Gastroesophageal sphincter (tissue), 4 donors: ENCODE results near the gene COQ8B. TPM values are rescaled to one million over a fixed set of nuclear protein-coding genes. Genes with fewer than 3 reads are reported as not detected.

Experiments used
- ATAC-seq: fragments of 150-250 bp; one replicate; pipeline ENCODE4 v1.9.1; 2016; ENCODE audit warnings: mild to moderate bottlenecking, moderate library complexity
- H3K27ac ChIP-seq, 4 donors: fragments of 200-600 bp; sonication (generic) in 3 of 4; 1 replicate in 3 of 4; 2 replicates in 1 of 4; pipeline ENCODE4 v1.5.1; 2016 to 2019
- H3K27me3 ChIP-seq: fragments of 200-600 bp; sonication (generic); one replicate; pipeline ENCODE4 v1.5.1; 2019
- H3K36me3 ChIP-seq, 2 donors: fragments of 200-600 bp; sonication (generic); one replicate each; pipeline ENCODE4 v1.5.1; 2019; ENCODE audit warnings: control low read depth in 1 of 2
- H3K4me1 ChIP-seq, 3 donors: fragments of 200-600 bp; sonication (generic); 1 replicate in 2 of 3; 2 replicates in 1 of 3; pipeline ENCODE4 v1.5.1; 2016 to 2019; ENCODE audit warnings: control low read depth in 2 of 3
- H3K4me3 ChIP-seq, 2 donors: fragments of 200-600 bp; sonication (generic); one replicate each; pipeline ENCODE4 v1.5.1; 2019; ENCODE audit warnings: mild to moderate bottlenecking in 1 of 2, moderate library complexity in 1 of 2
- H3K9me3 ChIP-seq, 3 donors: fragments of 200-600 bp; sonication (generic); one replicate each; pipeline ENCODE4 v1.5.1; 2017 to 2019; ENCODE audit warnings: control low read depth in 2 of 3
- EP300 ChIP-seq: sonication (generic); formaldehyde crosslinking; IDR thresholded peaks from one replicate; pipeline ENCODE4 v1.6.1; 2017; ENCODE audit warnings: antibody characterized with exemption, mild to moderate bottlenecking
- POLR2A ChIP-seq, 2 donors: fragments of 450-650 bp; IDR thresholded peaks; one replicate each; pipeline ENCODE4 v1.6.1; 2017; ENCODE audit warnings: antibody characterized with exemption in 2 of 2, mild to moderate bottlenecking in 2 of 2, moderate library complexity in 1 of 2
- POLR2AphosphoS5 ChIP-seq: sonication (generic); formaldehyde crosslinking; IDR thresholded peaks from one replicate; pipeline ENCODE4 v1.6.1; 2017; ENCODE audit warnings: antibody characterized with exemption
- WGBS, 2 donors: methylation state at CpG; one replicate each; pipeline ENCODE4 v1.1.5; 2018; ENCODE audit warnings: low coverage in 1 of 2; 5-methylcytosine and 5-hydroxymethylcytosine counted together
- total RNA-seq, 4 donors: library from RNA; depleted of rRNA; stranded (reverse); fragments of >200 nt; gene quantifications; one replicate each; pipeline ENCODE4 v1.1.0, GENCODE V29; 2016
- TF ChIP-seq, protein P1 (sequence below), 4 experiments: fragments of 200-600 bp in 2 of 4; fragments of 450-650 bp in 2 of 4; sonication (generic) in 1 of 4; IDR thresholded peaks; one replicate each; pipeline ENCODE4 v1.5.1; 2017 to 2019; ENCODE audit warnings: antibody characterized with exemption in 4 of 4, mild to moderate bottlenecking in 2 of 4, moderate library complexity in 2 of 4

The COQ8B gene
- total RNA-seq, 4 donors from 2014 or later = 27.3 to 50.5 (median 44.7) TPM

DNA sequence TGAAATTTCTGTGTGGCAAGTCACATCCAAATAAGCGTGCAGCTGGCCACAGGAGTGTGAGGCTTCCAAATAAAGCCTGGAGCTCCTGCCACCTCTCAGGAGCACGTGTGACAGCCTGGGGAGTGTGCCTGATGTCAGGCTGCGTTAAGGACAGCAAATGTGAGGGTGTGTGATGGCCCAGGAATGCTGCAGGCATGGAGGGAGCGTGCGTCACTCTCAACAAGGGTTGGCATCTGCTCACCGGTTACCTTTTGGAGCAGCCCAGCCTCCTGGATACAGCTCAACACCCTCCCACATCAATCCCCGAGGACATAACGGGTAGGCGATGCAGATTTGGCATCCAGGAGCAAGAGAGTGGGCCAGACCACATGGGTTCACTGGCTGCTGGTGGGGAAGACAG, 45.3 kb downstream of the COQ8B start:
- no peaks in the 10 kb centered on the region for H3K4me1 ChIP-seq
- no peak for ATAC-seq
- H3K36me3 ChIP-seq = peaks cover 0 to 98% of the 10 kb centered on the region in 2 donors

DNA sequence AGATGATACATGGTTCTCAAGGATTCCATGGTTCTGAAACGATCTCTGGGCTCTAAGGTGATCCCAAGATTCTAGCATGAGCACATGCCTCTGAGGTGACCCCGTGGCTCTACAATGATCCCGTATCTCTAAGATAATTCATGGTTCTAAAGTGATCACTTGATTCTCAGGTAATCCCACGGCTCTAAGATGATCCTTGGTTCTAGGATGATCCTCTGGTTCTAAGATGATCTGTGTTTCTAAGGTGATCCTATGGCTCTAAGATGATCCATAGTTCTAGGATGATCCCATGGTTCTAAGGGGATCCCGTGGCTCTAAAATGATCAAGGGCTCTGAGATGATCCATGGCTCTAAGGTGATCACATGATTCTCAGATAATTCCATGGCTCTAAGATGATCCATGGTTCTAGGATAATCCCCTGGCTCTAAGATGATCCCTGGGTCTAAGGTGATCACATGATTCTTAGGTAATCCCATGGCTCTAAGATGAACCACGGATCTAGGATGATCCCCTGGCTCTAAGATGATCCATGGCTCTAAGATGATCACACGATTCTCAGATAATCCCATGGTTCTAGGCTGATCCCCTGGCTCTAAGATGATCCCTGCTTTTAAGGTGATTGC, 47.6 kb downstream of the COQ8B start:
- peaks cover 0 to 75% of the 10 kb centered on the region in 2 donors for H3K36me3 ChIP-seq
- TF ChIP-seq, protein P1, sequence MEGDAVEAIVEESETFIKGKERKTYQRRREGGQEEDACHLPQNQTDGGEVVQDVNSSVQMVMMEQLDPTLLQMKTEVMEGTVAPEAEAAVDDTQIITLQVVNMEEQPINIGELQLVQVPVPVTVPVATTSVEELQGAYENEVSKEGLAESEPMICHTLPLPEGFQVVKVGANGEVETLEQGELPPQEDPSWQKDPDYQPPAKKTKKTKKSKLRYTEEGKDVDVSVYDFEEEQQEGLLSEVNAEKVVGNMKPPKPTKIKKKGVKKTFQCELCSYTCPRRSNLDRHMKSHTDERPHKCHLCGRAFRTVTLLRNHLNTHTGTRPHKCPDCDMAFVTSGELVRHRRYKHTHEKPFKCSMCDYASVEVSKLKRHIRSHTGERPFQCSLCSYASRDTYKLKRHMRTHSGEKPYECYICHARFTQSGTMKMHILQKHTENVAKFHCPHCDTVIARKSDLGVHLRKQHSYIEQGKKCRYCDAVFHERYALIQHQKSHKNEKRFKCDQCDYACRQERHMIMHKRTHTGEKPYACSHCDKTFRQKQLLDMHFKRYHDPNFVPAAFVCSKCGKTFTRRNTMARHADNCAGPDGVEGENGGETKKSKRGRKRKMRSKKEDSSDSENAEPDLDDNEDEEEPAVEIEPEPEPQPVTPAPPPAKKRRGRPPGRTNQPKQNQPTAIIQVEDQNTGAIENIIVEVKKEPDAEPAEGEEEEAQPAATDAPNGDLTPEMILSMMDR (IDR thresholded peaks at IDR 0.05) = no peak
- TF ChIP-seq POLR2AphosphoS5 (no peak), EP300 (no peak), POLR2A (IDR thresholded peaks at IDR 0.05) (no peak)

More for the DNA sequence above, 45.3 kb downstream of the COQ8B start:
- Histone ChIP-seq H3K4me3 (no peak overlapping the region), H3K27ac (no peak overlapping the region), H3K9me3 (no peaks in the 10 kb centered on the region), H3K27me3 (no peaks in the 10 kb centered on the region)
- WGBS, 2 donors = 50% methylated on average over 1 of the region's 9 CpGs; no CpG with 5 or more reads in 1 of the 2 donors
- TF ChIP-seq POLR2A (IDR thresholded peaks at IDR 0.05) (no peak), POLR2AphosphoS5 (no peak), EP300 (no peak)
- TF ChIP-seq, protein P1 (IDR thresholded peaks at IDR 0.05) = no peak

DNA sequence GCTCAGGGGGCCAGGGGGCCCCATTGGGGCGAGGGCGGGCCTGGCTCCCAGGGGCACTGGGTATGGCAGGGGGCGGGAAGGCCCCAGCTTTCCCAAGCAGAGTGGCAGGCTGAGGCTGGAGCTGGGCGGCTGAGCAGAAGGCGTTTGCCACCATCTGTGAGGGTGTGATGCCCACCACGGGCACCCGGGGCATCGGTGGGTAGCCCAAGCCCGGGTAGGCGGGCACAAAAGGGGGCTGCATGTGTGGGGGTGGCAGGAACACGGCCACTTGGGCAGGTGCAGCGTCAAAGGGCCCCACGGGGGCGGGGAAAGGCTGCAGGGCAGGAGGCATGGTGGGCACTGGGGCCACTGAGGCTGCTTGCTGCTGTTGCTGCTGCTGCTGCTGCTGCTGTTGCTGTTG, 49.1 kb downstream of the COQ8B start:
- ATAC-seq = no peak
- no peak overlapping the region for H3K4me3 ChIP-seq
- no peaks in the 10 kb centered on the region for H3K27me3 ChIP-seq
- peaks cover 0 to 17% (median 8%) of the 10 kb centered on the region in 3 donors for H3K4me1 ChIP-seq
- no peak overlapping the region for H3K27ac ChIP-seq
- H3K9me3 ChIP-seq = no peaks in the 10 kb centered on the region
- no CpG with 5 or more reads among the region's 14 CpGs for WGBS, 2 donors
- peaks cover 0 to 60% of the 10 kb centered on the region in 2 donors for H3K36me3 ChIP-seq
- TF ChIP-seq POLR2AphosphoS5 (no peak), EP300 (no peak), POLR2A (IDR thresholded peaks at IDR 0.05) (no peak)
- TF ChIP-seq, protein P1 (IDR thresholded peaks at IDR 0.05) = no peak

More for the DNA sequence above, 47.6 kb downstream of the COQ8B start:
- H3K4me3 ChIP-seq = no peak overlapping the region
- no peaks in the 10 kb centered on the region for H3K27me3 ChIP-seq
- 88 to 96% methylated on average over 4 to 7 of the region's 7 CpGs for WGBS, 2 donors
- H3K27ac ChIP-seq = no peak overlapping the region
- peaks cover 0 to 3% (median 0%) of the 10 kb centered on the region in 3 donors for H3K4me1 ChIP-seq
- ATAC-seq = no peak
- H3K9me3 ChIP-seq = no peaks in the 10 kb centered on the region

DNA sequence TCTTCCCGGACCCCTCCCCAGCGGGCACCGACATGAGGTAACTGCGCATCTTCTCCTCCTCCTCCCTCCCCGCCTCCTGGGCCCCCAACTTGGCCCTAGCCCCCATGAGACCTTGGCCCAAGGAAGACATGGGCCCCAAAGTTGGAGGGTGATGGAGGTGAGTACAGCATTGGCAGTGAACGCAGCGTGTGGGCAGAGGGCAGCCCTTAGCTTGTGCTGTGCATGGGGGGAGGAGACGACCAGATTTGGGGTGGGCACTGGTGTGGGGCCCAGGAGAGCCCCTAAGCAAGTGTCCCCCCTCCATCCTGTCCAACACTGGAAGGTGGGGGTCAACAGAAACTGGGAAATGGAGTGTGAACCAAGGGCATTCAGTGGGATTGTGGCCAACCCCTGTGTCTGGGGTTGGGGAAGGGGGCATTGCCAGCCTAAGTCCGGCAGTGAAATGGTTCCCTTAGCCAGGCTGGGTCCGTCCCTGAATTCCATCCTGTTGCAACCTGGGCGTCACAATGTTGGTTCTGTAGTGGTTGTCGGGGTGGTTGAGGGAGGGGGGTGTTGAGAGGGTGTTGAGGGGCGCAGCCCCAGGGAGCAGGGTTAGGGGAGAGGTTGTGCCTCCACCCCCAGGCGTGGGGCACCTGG, 49.8 kb downstream of the COQ8B start:
- Histone ChIP-seq H3K27me3 (no peaks in the 10 kb centered on the region), H3K9me3 (no peaks in the 10 kb centered on the region)

More for the DNA sequence above, 49.8 kb downstream of the COQ8B start:
- WGBS, 2 donors = 80% methylated on average over 1 of the region's 14 CpGs; no CpG with 5 or more reads in 1 of the 2 donors
- H3K4me3 ChIP-seq = no peak overlapping the region
- TF ChIP-seq EP300 = no peak
- no peak for TF ChIP-seq POLR2A (IDR thresholded peaks at IDR 0.05)
- TF ChIP-seq, protein P1 (IDR thresholded peaks at IDR 0.05) = no peak
- TF ChIP-seq POLR2AphosphoS5 = no peak
- H3K36me3 ChIP-seq = peaks cover 0 to 54% of the 10 kb centered on the region in 2 donors
- ATAC-seq = no peak
- peaks cover 0 to 23% (median 13%) of the 10 kb centered on the region in 3 donors for H3K4me1 ChIP-seq
- H3K27ac ChIP-seq = peak overlapping the region in 2 of 4 donors; percentile 38 to 42
